ENCODE data around the gene ABCG1.

ABCG1 gene

DNA sequence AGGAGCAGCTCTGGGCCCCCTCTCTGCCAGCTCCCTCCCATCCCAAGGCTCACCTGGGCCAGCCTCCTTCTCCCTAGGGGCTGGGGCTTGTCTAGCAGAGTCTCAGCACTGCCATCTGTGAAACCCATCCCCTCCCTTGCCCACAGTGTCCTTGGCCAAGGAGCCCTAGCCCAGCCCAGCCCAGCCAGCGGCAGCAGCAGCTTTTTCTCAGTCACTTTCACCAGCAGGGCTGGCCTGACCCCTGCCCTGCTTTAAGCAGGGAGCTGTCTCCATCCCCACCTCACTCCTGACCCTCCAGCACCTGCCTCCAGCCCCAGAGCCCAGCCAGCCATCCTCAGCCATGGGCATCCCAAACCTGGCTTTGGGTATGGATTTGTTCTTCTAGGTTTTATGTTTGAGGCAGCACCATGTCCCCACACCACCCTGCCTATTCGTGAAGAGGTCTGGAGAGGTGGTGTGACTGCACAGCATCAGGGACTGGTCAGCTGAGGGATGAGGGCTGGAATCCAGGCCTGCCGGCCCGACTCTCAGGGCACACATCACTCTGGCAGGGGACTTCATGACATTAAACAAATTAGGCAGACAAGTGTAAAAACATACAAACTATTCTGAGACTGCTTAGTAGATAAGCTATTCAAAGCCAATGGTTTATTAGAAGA lies 36.1 kb upstream of the ABCG1 start:
- Histone ChIP-seq H3K9me3 (ENCODE audit: control insufficient read depth, low read length) (no peaks in the 10 kb centered on the region), H3K4me1 (ENCODE audit: control insufficient read depth, insufficient read depth, low read length, poor library complexity, severe bottlenecking) (no peaks in the 10 kb centered on the region), H3K36me3 (ENCODE audit: control insufficient read depth, insufficient read depth, low read length) (no peaks in the 10 kb centered on the region), H3K4me3 (ENCODE audit: extremely low read depth, insufficient read depth, low read length, poor library complexity, severe bottlenecking) (no peak overlapping the region), H3K27ac (ENCODE audit: low read depth, low read length, severe bottlenecking) (no peak overlapping the region)
- WGBS, 2 experiments (ENCODE audit: insufficient coverage in 2 of 2), result 91 to 96% methylated on average over 3 of the region's 4 CpGs

DNA sequence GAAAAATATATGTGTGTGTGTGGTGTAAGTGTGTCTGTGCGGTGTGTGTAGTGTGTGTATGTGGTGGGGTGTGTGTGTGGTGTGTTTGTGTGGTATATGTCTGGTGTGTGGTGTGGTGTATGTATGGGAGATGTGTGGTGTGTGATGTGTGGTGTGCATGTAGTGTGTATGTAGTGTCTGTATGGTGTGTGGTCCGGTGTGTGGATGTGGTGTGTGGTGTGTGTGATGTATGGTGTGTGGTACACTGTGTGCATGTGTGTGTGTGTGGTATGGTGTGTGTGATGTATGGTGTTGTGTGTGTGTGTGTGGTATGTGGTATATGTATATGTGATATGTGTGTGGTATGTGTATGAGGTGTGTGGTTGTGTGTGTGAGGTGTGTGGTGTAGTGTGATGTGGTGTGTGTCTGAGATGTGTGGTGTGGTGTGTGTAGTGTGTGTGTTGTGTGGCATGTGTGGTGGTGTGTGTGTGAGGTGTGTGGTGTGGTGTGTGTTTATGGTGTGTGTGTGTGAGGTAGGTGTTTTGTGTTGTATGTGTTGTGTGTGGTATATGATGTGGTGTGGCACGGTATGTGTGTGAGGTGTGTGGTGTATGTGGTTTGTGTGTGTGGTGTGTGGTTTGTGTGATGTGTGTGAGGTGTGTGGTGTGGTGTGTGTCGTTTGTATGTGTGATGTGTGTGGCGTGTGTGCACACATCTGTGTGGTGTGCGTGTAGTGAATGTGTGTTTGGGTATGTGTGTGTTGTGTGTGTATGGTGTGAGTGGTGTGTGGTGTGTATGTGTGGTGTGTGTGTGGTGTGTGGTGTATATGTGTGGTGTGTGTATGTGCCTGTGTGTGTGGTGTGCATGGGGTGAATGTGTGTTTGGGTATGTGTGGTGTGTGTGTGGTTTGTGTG lies 35.3 kb upstream of the ABCG1 start:
- Histone ChIP-seq H3K27ac (ENCODE audit: low read depth, low read length, severe bottlenecking) (no peak overlapping the region), H3K4me1 (ENCODE audit: control insufficient read depth, insufficient read depth, low read length, poor library complexity, severe bottlenecking) (no peaks in the 10 kb centered on the region), H3K9me3 (ENCODE audit: control insufficient read depth, low read length) (no peaks in the 10 kb centered on the region), H3K36me3 (ENCODE audit: control insufficient read depth, insufficient read depth, low read length) (no peaks in the 10 kb centered on the region), H3K4me3 (ENCODE audit: extremely low read depth, insufficient read depth, low read length, poor library complexity, severe bottlenecking) (no peak overlapping the region)
- WGBS, 2 experiments (ENCODE audit: insufficient coverage in 2 of 2), result 85 to 88% methylated on average over 6 of the region's 6 CpGs

DNA sequence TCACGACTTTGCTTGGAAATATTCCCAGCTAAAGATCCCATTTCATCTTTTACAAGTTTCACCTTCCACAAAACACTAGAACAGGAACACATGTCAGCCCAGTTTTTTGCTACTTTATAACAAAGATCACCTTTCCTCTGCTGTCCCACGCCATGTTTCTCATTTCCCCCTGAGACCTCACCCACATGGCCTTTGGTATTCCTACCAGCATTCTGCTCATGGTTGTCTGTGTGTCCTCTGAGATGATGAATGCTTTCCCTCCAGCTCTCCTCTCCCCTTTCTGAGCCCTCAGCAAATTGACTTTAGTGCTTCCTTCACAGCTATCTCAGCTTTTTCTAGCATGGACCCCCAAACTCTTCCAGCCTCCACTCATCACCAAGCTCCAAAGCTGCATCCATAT lies 32.3 kb upstream of the ABCG1 start:
- H3K9me3 ChIP-seq (ENCODE audit: control insufficient read depth, low read length), result no peaks in the 10 kb centered on the region
- H3K4me3 ChIP-seq (ENCODE audit: extremely low read depth, insufficient read depth, low read length, poor library complexity, severe bottlenecking), result no peak overlapping the region
- WGBS, 2 experiments (ENCODE audit: insufficient coverage in 2 of 2), result 86 to 88% methylated on average over 1 to 2 of the region's 2 CpGs
- no peaks in the 10 kb centered on the region for H3K4me1 ChIP-seq (ENCODE audit: control insufficient read depth, insufficient read depth, low read length, poor library complexity, severe bottlenecking)
- no peak overlapping the region for H3K27ac ChIP-seq (ENCODE audit: low read depth, low read length, severe bottlenecking)
- H3K36me3 ChIP-seq (ENCODE audit: control insufficient read depth, insufficient read depth, low read length), result no peaks in the 10 kb centered on the region

DNA sequence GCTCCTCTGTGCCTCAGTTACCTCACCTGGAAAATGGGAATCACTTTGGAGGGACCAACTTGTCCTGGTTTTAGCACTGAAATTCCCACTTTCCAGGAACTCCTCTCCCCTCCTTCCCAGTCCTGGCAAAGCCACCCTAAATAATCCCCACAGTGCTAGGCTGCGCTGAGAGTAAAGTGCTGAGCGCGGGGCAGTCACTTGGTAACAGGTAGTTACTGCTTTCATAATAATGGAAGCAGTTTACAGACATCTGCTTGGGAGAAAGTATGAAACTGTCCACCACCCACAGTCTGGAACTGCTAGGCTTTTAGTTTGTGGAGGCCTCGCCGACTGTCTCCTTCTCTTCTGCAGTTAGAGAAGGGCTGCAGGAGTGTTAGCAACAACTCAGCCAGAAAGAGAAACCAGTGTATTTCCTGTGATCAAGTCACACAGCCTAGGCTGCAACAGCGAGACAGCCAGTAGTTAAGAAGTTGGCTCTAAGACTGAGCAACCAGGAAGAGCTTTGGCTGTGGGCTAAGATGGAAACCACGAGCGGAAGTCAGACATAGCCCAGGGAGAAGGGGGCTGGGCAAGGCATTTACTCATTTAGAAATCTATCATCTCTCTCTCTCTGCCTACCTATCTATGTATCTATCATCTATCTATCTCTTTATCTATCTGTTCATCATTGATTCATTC lies 30.8 kb upstream of the ABCG1 start:
- no peak overlapping the region for H3K4me3 ChIP-seq (ENCODE audit: extremely low read depth, insufficient read depth, low read length, poor library complexity, severe bottlenecking)
- WGBS, 2 experiments (ENCODE audit: insufficient coverage in 2 of 2), result 87 to 90% methylated on average over 3 to 5 of the region's 8 CpGs
- no peaks in the 10 kb centered on the region for H3K36me3 ChIP-seq (ENCODE audit: control insufficient read depth, insufficient read depth, low read length)
- H3K9me3 ChIP-seq (ENCODE audit: control insufficient read depth, low read length), result no peaks in the 10 kb centered on the region
- no peaks in the 10 kb centered on the region for H3K4me1 ChIP-seq (ENCODE audit: control insufficient read depth, insufficient read depth, low read length, poor library complexity, severe bottlenecking)
- H3K27ac ChIP-seq (ENCODE audit: low read depth, low read length, severe bottlenecking), result no peak overlapping the region

DNA sequence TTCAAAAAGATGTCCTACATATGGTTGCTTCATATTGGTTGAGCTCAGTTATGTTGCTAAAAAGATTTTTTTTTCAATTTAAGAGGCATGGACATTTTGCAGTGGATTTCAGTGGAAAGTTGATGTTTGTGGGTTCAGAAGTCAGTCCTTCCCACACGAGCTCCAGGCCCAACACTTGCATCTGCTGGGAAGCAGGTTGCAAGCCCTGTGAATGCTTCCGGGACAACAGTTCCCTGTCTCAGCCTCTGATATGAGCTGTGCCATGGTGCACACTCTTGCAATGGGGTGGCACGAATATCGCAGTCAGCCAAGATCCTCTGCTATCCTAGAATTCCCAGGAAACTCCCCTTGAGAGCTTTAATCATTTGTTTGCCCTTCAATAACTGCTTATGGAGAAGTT lies 30.3 kb upstream of the ABCG1 start:
- Histone ChIP-seq H3K4me3 (ENCODE audit: extremely low read depth, insufficient read depth, low read length, poor library complexity, severe bottlenecking) (no peak overlapping the region), H3K36me3 (ENCODE audit: control insufficient read depth, insufficient read depth, low read length) (no peaks in the 10 kb centered on the region), H3K27ac (ENCODE audit: low read depth, low read length, severe bottlenecking) (no peak overlapping the region), H3K9me3 (ENCODE audit: control insufficient read depth, low read length) (no peaks in the 10 kb centered on the region), H3K4me1 (ENCODE audit: control insufficient read depth, insufficient read depth, low read length, poor library complexity, severe bottlenecking) (no peaks in the 10 kb centered on the region)
- WGBS, 2 experiments (ENCODE audit: insufficient coverage in 2 of 2), result 88 to 92% methylated on average over 3 to 4 of the region's 4 CpGs

DNA sequence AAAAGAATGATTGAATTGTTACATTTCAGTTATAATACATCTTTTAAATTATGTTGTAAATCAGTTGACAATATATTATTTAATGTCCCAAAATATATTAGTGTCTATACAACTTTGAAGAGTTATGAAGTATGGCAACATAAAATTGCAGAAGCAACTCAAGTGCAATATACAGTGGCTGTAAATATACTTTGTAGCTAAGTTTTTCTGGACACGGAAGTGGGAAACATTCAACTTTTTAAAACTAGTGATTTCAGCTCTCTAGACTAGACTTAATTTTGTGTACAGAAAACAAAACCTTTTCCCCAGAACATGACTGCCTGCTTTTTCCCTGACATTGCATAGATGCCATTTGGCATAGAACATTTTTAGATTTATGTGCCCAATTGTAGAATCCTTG lies 29.5 kb upstream of the ABCG1 start:
- 100% methylated on average over 1 of the region's 1 CpG; no CpG with 5 or more reads in 1 of the 2 experiments for WGBS, 2 experiments (ENCODE audit: insufficient coverage in 2 of 2)
- no peak overlapping the region for H3K27ac ChIP-seq (ENCODE audit: low read depth, low read length, severe bottlenecking)

DNA sequence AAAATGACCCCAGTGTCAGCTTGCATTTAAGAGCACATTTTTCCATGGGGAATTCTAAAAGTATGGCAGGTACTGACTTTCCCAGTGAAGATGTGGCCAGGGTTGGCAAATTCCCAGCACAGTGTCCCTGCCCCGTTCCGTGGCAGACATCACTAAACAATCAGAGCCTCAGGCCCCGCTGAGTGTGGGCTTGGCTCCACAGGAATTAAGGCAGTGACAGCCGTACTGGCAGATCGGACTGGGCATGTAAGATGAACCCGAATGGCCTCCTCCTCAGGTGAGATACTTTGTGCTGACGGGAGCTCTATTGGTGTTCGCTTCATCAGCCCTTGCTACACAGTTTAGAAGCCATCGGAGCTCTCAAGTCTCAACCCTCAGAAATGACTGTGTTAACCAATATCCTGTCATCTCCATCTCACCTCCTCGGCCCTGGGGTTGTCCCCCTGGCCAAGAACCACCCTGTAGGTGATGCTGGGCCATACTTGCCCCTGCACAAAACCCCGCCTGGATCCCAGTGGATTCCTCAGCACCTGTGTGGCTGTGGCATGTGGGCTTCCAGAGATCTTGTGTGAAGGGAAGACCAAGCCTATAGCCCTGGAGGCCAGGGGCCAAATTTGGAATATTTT lies 29.0 kb upstream of the ABCG1 start:
- Histone ChIP-seq H3K9me3 (ENCODE audit: control insufficient read depth, low read length) (no peaks in the 10 kb centered on the region), H3K4me1 (ENCODE audit: control insufficient read depth, insufficient read depth, low read length, poor library complexity, severe bottlenecking) (no peaks in the 10 kb centered on the region), H3K36me3 (ENCODE audit: control insufficient read depth, insufficient read depth, low read length) (no peaks in the 10 kb centered on the region), H3K27ac (ENCODE audit: low read depth, low read length, severe bottlenecking) (no peak overlapping the region), H3K4me3 (ENCODE audit: extremely low read depth, insufficient read depth, low read length, poor library complexity, severe bottlenecking) (no peak overlapping the region)
- WGBS, 2 experiments (ENCODE audit: insufficient coverage in 2 of 2), result 88 to 92% methylated on average over 10 to 11 of the region's 11 CpGs

More for the DNA sequence above, 29.5 kb upstream of the ABCG1 start:
- Histone ChIP-seq H3K4me1 (ENCODE audit: control insufficient read depth, insufficient read depth, low read length, poor library complexity, severe bottlenecking) (no peaks in the 10 kb centered on the region), H3K9me3 (ENCODE audit: control insufficient read depth, low read length) (no peaks in the 10 kb centered on the region), H3K4me3 (ENCODE audit: extremely low read depth, insufficient read depth, low read length, poor library complexity, severe bottlenecking) (no peak overlapping the region), H3K36me3 (ENCODE audit: control insufficient read depth, insufficient read depth, low read length) (no peaks in the 10 kb centered on the region)

DNA sequence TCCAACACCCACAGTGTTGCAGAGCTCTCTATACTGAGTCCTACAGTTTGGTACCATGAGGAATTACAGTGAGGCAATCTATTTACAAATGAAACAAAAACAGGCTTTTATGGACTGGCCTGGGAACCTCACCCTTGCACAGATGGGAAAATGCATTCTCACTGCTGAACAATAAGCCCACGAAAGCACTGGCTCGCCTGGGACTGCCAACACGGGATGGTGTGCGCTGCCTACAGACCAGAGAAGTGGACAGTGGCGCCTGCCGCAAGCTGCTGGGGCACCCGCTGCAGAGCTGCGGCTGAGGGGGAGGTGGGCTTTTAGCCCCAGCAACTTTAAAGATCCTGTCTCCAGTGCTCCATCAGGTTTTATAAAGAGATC lies 28.5 kb upstream of the ABCG1 start:
- no peaks in the 10 kb centered on the region for H3K4me1 ChIP-seq (ENCODE audit: control insufficient read depth, insufficient read depth, low read length, poor library complexity, severe bottlenecking)
- no peak overlapping the region for H3K27ac ChIP-seq (ENCODE audit: low read depth, low read length, severe bottlenecking)
- no peaks in the 10 kb centered on the region for H3K36me3 ChIP-seq (ENCODE audit: control insufficient read depth, insufficient read depth, low read length)
- H3K9me3 ChIP-seq (ENCODE audit: control insufficient read depth, low read length), result no peaks in the 10 kb centered on the region
- WGBS, 2 experiments (ENCODE audit: insufficient coverage in 2 of 2), result 92 to 98% methylated on average over 7 to 8 of the region's 8 CpGs
- H3K4me3 ChIP-seq (ENCODE audit: extremely low read depth, insufficient read depth, low read length, poor library complexity, severe bottlenecking), result no peak overlapping the region

DNA sequence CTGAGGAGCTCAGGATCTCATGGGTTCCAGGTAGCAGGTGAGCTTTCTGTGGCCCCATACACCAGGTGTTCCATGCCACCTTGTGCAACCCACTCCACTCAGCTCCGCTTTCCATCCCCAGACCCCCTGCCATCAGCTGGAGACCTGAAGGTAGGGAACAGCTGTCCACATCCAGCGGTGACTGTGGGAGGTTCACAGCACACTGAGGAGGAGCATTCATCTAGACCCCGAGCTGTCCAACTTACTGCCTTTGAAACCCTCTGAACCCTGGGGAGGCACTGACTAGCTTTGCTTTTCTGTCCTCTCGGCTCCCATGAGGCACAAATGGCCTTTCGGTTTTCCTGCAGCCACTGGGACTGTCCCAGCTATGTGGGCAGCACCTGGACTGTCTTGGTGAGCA lies 27.9 kb upstream of the ABCG1 start:
- Histone ChIP-seq H3K4me3 (ENCODE audit: extremely low read depth, insufficient read depth, low read length, poor library complexity, severe bottlenecking) (no peak overlapping the region), H3K36me3 (ENCODE audit: control insufficient read depth, insufficient read depth, low read length) (no peaks in the 10 kb centered on the region), H3K4me1 (ENCODE audit: control insufficient read depth, insufficient read depth, low read length, poor library complexity, severe bottlenecking) (no peaks in the 10 kb centered on the region), H3K27ac (ENCODE audit: low read depth, low read length, severe bottlenecking) (no peak overlapping the region), H3K9me3 (ENCODE audit: control insufficient read depth, low read length) (no peaks in the 10 kb centered on the region)
- 96 to 98% methylated on average over 5 of the region's 5 CpGs for WGBS, 2 experiments (ENCODE audit: insufficient coverage in 2 of 2)

DNA sequence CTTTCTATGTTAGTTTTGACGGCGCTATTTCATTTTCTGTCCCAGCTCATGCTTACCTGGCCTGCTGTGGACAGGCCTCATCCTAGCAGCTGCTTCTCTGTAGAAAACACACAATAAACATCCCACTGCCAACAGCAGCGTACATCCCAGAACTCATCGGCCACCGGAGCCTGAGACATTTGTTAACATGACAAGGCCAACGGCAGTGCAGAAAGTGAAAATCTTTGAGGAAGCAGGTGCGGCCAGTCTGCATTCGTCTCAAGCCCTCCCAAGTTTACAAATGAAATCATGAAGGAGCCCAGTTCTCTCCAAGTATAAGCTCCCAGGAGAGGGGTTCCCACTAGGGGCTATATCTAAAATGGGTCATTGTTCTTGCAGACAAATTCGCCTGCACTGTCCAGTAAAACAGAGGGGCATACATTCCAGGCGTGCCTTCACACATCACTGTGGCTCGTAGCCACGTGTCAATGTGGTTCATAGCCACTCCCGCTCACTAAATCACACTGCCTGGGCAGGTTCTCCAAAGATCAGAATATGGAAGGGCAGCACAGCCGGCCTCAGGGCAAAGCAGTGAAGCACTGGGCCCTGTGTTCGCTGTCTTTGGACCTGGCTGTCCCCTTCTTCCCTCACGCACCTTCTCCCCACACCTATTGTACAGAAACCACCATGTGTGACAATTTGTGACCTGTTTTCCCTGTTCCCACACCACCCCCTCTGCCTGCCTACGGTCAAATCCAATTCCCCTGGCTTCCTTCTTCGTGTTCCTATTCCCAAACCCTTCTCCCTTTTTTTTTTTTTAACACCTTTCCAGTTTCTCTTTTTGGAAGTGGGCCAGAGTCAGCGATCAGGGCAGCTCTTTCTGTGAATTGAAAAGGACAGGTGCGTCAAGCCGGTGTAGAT lies 27.0 kb upstream of the ABCG1 start:
- H3K4me3 ChIP-seq (ENCODE audit: extremely low read depth, insufficient read depth, low read length, poor library complexity, severe bottlenecking), result no peak overlapping the region
- H3K27ac ChIP-seq (ENCODE audit: low read depth, low read length, severe bottlenecking), result no peak overlapping the region
- no peaks in the 10 kb centered on the region for H3K36me3 ChIP-seq (ENCODE audit: control insufficient read depth, insufficient read depth, low read length)
- 85 to 86% methylated on average over 18 to 20 of the region's 21 CpGs for WGBS, 2 experiments (ENCODE audit: insufficient coverage in 2 of 2)
- H3K9me3 ChIP-seq (ENCODE audit: control insufficient read depth, low read length), result no peaks in the 10 kb centered on the region
- no peaks in the 10 kb centered on the region for H3K4me1 ChIP-seq (ENCODE audit: control insufficient read depth, insufficient read depth, low read length, poor library complexity, severe bottlenecking)

Measured in mesodermal cell (in vitro differentiated cells).